ENCODE data around the gene FFAR2. TPM values are rescaled to one million over a fixed set of nuclear protein-coding genes. Genes with fewer than 3 reads are reported as not detected.
"Not testable (repeated sequence)": the region's sequence is repeated elsewhere in the genome, so short reads cannot be mapped to it uniquely, and the experiment has no call there.

Gene FFAR2
- total and polyA plus RNA-seq, 4 donors = 0.25 to 0.84 (median 0.47) TPM

GRCh38 chr19:35468637-35469036 is 20.6 kb downstream of the FFAR2 start:
- Histone ChIP-seq H3K9me3 (ENCODE audit: control insufficient read depth in 4 of 4, low read length in 3 of 4) (no peaks in the 10 kb centered on the region), H3K4me1 (ENCODE audit: control insufficient read depth in 4 of 4, insufficient read depth in 4 of 4, low read length in 3 of 4) (peaks cover 0 to 8% (median 2%) of the 10 kb centered on the region in 4 donors), H3K9ac (ENCODE audit: low read depth in 1 of 2, low read length in 2 of 2) (no peak overlapping the region), H3K27ac (ENCODE audit: low read depth in 1 of 2, low read length in 2 of 2) (no peak overlapping the region), H3K27me3 (ENCODE audit: control insufficient read depth in 4 of 4, insufficient read depth in 4 of 4, low read length in 3 of 4) (no peaks in the 10 kb centered on the region), H3K36me3 (ENCODE audit: control insufficient read depth in 4 of 4, insufficient read depth in 3 of 4, low read depth in 1 of 4, low read length in 3 of 4) (no peaks in the 10 kb centered on the region), H3K4me3 (ENCODE audit: low read depth in 1 of 3, low read length in 3 of 3) (no peak overlapping the region)
- 10% methylated on average over 2 of the region's 2 CpGs for WGBS
- peak in 1 of 2 donors; percentile 17 for TF ChIP-seq HNF4A (conservative IDR thresholded peaks at IDR 0.05)
- peak; percentile 93 to 96 for TF ChIP-seq RAD21 (IDR thresholded peaks at IDR 0.05)
- peak; percentile 31 for TF ChIP-seq NR2F2 (IDR thresholded peaks at IDR 0.05)
- peak; percentile 39 to 41 for TF ChIP-seq RXRA (IDR thresholded peaks at IDR 0.05)
- TF ChIP-seq CTCF (IDR thresholded peaks at IDR 0.05; ENCODE audit: low read depth, low read length, missing input control) = peak; percentile 91
- TF ChIP-seq REST (IDR thresholded peaks at IDR 0.05) = no peak
- DNase-seq (ENCODE audit: low spot score) = peak; percentile 54

- no peak for DNase-seq (ENCODE audit: low spot score)
- no peak for TF ChIP-seq TAF1 (conservative IDR thresholded peaks at IDR 0.05)
- TF ChIP-seq HNF4A (conservative IDR thresholded peaks at IDR 0.05) = no peak
- H3K27me3 ChIP-seq (ENCODE audit: control insufficient read depth in 4 of 4, insufficient read depth in 4 of 4, low read length in 3 of 4) = no peaks in the 10 kb centered on the region
- H3K9me3 ChIP-seq (ENCODE audit: control insufficient read depth in 4 of 4, low read length in 3 of 4) = no peaks in the 10 kb centered on the region
- H3K4me3 ChIP-seq (ENCODE audit: low read depth in 1 of 3, low read length in 3 of 3) = no peak overlapping the region
- no peak overlapping the region for H3K27ac ChIP-seq (ENCODE audit: low read depth in 1 of 2, low read length in 2 of 2)
- H3K4me1 ChIP-seq (ENCODE audit: control insufficient read depth in 4 of 4, insufficient read depth in 4 of 4, low read length in 3 of 4) = peaks cover 0 to 8% (median 2%) of the 10 kb centered on the region in 4 donors
- no peaks in the 10 kb centered on the region for H3K36me3 ChIP-seq (ENCODE audit: control insufficient read depth in 4 of 4, insufficient read depth in 3 of 4, low read depth in 1 of 4, low read length in 3 of 4)
- H3K9ac ChIP-seq (ENCODE audit: low read depth in 1 of 2, low read length in 2 of 2) = no peak overlapping the region
- 85% methylated on average over 7 of the region's 7 CpGs for WGBS
These were observed 22.1 kb downstream of the FFAR2 start for GRCh38 chr19:35470128-35470527.

- H3K4me3 ChIP-seq (ENCODE audit: low read depth in 1 of 3, low read length in 3 of 3); H3K36me3 ChIP-seq (ENCODE audit: control insufficient read depth in 4 of 4, insufficient read depth in 3 of 4, low read depth in 1 of 4, low read length in 3 of 4); H3K9ac ChIP-seq (ENCODE audit: low read depth in 1 of 2, low read length in 2 of 2); H3K9me3 ChIP-seq (ENCODE audit: control insufficient read depth in 4 of 4, low read length in 3 of 4); H3K27ac ChIP-seq (ENCODE audit: low read depth in 1 of 2, low read length in 2 of 2); H3K27me3 ChIP-seq (ENCODE audit: control insufficient read depth in 4 of 4, insufficient read depth in 4 of 4, low read length in 3 of 4); H3K4me1 ChIP-seq (ENCODE audit: control insufficient read depth in 4 of 4, insufficient read depth in 4 of 4, low read length in 3 of 4); DNase-seq (ENCODE audit: low spot score): not testable (repeated sequence)
- 97% methylated on average over 4 of the region's 4 CpGs for WGBS
These were observed 23.0 kb downstream of the FFAR2 start for GRCh38 chr19:35471075-35471474.

GRCh38 chr19:35471946-35472345 is 23.9 kb downstream of the FFAR2 start:
- Histone ChIP-seq H3K4me3 (ENCODE audit: low read depth in 1 of 3, low read length in 3 of 3) (no peak overlapping the region), H3K27ac (ENCODE audit: low read depth in 1 of 2, low read length in 2 of 2) (no peak overlapping the region), H3K4me1 (ENCODE audit: control insufficient read depth in 4 of 4, insufficient read depth in 4 of 4, low read length in 3 of 4) (peaks cover 0 to 8% (median 2%) of the 10 kb centered on the region in 4 donors), H3K27me3 (ENCODE audit: control insufficient read depth in 4 of 4, insufficient read depth in 4 of 4, low read length in 3 of 4) (no peaks in the 10 kb centered on the region), H3K36me3 (ENCODE audit: control insufficient read depth in 4 of 4, insufficient read depth in 3 of 4, low read depth in 1 of 4, low read length in 3 of 4) (no peaks in the 10 kb centered on the region), H3K9ac (ENCODE audit: low read depth in 1 of 2, low read length in 2 of 2) (no peak overlapping the region), H3K9me3 (ENCODE audit: control insufficient read depth in 4 of 4, low read length in 3 of 4) (no peaks in the 10 kb centered on the region)
- no peak for DNase-seq (ENCODE audit: low spot score)
- WGBS = 94% methylated on average over 8 of the region's 8 CpGs
- TF ChIP-seq JUND (IDR thresholded peaks at IDR 0.05) (no peak), ATF3 (IDR thresholded peaks at IDR 0.05) (no peak), MAX (IDR thresholded peaks at IDR 0.05) (no peak), FOXA1 (IDR thresholded peaks at IDR 0.05) (no peak), SP1 (IDR thresholded peaks at IDR 0.05) (no peak), GABPA (IDR thresholded peaks at IDR 0.05 in 1 of 2, conservative IDR thresholded peaks at IDR 0.05 in 1 of 2) (no peak), YY1 (IDR thresholded peaks at IDR 0.05) (no peak), REST (IDR thresholded peaks at IDR 0.05) (no peak), HNF4G (IDR thresholded peaks at IDR 0.05) (no peak)
